ENCODE data around the gene FICD.

DNA sequence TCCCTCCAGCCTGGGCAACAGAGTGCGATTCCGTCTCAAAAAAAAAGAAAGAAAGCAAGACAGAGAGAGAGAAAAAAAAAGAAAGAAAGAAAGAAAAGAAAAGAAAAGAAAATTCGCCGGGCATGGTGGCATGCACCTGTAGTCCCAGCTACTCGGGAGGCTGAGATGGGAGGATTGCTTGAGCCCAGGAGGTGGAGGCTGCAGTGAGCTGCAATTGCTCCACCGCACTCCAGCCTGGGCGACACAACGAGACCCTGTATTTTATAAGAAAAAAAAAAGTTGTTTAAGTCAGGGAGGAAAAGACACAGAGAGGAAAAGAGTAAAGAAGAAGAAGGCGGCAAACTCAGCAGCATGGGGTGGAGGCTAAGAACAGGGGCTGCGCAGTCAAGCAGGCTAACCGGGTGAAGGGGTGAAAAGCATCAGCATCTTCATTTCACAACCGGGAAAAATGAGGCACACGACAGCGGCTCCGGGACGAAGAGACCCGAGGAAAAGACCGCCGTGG is 557 bp upstream of the FICD start:
- TF ChIP-seq POLR2AphosphoS5 (IDR thresholded peaks at IDR 0.05) (no peak), CTCF (IDR thresholded peaks at IDR 0.05) (no peak)

Measured in prostate gland (tissue), 2 donors.